ENCODE measurements around the gene YBX1.

The YBX1 gene

DNA sequence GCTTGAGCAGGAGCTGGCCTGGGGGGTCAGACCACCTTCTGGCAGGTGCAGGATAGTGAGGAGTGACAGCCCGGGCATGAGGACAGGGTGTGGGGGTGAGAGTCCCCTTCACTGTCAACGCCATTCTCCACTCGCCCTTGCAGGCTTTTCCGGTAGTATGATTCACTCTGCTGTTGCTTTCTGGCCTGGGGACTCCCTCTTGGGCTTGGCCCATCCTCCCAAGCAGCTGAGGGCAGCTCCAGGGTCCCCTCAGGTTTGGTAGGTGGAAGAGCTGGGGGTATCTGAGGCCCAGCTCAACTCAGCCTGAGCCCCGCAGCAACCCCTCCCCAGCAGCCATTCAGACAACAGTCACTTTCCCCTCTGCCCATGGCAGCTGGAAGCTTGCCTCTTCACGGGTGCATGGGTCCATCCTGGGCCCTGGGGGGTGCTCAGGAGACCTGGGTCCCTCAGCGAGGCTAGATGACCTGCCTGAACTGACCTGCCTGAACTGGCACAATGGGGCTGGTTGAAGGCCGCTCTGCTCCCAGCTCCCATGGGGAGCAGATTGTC lies 56.5 kb downstream of the YBX1 start:
- H3K4me3 ChIP-seq = no peak overlapping the region
- no peak for DNase-seq (ENCODE audit: low spot score)
- no peak overlapping the region for H3K27ac ChIP-seq
- TF ChIP-seq, protein P1, sequence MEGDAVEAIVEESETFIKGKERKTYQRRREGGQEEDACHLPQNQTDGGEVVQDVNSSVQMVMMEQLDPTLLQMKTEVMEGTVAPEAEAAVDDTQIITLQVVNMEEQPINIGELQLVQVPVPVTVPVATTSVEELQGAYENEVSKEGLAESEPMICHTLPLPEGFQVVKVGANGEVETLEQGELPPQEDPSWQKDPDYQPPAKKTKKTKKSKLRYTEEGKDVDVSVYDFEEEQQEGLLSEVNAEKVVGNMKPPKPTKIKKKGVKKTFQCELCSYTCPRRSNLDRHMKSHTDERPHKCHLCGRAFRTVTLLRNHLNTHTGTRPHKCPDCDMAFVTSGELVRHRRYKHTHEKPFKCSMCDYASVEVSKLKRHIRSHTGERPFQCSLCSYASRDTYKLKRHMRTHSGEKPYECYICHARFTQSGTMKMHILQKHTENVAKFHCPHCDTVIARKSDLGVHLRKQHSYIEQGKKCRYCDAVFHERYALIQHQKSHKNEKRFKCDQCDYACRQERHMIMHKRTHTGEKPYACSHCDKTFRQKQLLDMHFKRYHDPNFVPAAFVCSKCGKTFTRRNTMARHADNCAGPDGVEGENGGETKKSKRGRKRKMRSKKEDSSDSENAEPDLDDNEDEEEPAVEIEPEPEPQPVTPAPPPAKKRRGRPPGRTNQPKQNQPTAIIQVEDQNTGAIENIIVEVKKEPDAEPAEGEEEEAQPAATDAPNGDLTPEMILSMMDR (IDR thresholded peaks at IDR 0.05) = no peak

DNA sequence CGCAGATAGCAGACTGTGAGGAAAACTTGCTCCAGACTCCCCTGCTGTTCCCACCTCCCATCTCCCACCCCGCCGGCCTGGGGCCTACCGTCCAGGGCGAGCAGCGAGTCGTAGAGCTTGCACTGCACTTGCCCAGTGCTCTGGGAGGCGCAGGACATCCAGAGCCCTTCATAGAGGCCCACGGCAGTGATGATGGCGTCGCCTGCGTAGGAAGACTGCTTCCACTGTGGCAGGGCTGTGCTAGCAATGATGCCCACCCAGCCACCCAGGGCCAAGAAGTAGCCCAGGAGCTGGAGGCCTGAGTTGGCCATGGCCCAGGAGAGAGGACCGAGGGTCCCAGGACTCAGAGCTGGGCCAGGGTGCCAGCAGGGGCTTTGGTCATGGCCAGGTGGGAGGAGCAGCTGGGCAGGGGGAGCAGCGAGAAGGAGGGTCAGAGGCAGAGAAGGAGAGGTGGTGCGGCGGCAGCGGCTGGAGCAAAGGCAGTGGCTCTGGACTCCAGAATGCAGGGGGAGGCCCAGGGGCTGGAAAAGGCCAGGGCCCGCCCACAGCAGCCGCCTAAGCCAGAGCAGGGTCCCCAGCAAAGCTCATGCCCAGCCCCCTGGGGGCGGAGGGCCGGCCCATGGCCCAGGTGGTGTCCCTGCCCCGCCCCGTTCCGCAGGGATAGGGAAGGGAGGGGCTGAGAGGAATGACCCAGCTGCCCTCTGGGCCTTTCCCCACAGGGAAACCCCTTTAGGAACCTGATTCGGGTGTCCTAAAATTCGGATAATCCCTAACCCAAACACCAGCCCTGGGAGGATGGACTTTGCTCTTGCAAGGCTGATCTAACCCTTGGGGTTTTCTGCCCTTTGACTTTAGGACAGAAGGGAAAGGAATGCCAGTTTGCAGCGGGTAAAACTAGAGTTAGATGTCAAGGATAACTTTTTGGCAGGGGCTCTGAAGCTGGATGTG lies 57.8 kb downstream of the YBX1 start, which contains the start of gene CLDN19:
CLDN19 (minus strand) TSS at position 484 of the 948 bp plus-strand sequence; CDS start at position 311, 173 bp downstream.
- no peak within 1 kb of the TSS for H3K27ac ChIP-seq
- TF ChIP-seq, protein P1 (IDR thresholded peaks at IDR 0.05) = no peak
- DNase-seq (ENCODE audit: low spot score) = no peak
- no peak within 1 kb of the TSS for H3K4me3 ChIP-seq

DNA sequence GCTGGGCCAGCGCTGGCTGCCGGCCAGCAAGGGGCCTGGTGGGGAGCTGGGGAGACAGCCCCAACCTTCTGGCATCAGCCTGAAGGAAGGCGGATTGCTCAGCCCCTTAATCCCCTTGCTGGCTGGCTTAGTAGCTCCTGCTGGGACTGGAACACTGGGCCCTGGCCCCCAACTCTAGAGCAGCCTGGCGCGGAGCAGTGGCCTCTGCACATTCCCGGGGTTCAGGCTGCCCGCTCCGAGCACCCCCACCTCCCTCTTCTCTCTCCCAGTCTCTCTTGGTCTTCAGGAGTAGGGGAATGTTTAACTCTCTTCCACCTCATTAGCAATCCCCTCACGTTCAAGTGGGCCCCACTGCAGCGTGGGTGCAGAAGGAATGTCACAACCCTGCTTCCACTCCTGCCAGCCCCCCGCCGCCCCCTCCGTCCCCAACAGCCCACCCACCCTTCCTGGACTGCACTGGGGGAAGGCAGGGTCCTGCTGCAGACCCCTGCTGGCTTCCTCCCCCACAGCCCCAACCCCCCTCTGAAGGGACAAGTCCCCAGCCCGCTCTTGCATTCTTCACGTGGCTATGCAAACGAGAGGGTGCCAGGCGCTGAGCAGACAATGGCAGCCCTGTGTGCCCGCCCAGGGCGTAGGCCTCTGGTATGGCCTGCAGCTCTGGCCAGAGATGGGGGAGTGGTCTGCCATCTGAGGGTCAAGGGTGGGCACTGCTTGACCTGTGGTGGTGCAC lies 58.8 kb downstream of the YBX1 start:
- Histone ChIP-seq H3K4me3 (no peak overlapping the region), H3K27ac (no peak overlapping the region)
- TF ChIP-seq, protein P1 (IDR thresholded peaks at IDR 0.05) = no peak
- no peak for DNase-seq (ENCODE audit: low spot score)

- TF ChIP-seq, protein P1 (IDR thresholded peaks at IDR 0.05) = no peak
- no peak overlapping the region for H3K4me3 ChIP-seq
- no peak overlapping the region for H3K27ac ChIP-seq
- no peak for DNase-seq (ENCODE audit: low spot score)
Observed at GRCh38 chr1:42741706-42742105, 59.5 kb downstream of the YBX1 start.

GRCh38 chr1:42742141-42742540 lies 59.9 kb downstream of the YBX1 start:
- DNase-seq (ENCODE audit: low spot score) = no peak
- H3K4me3 ChIP-seq = no peak overlapping the region
- no peak overlapping the region for H3K27ac ChIP-seq
- TF ChIP-seq, protein P1 (IDR thresholded peaks at IDR 0.05) = no peak

DNA sequence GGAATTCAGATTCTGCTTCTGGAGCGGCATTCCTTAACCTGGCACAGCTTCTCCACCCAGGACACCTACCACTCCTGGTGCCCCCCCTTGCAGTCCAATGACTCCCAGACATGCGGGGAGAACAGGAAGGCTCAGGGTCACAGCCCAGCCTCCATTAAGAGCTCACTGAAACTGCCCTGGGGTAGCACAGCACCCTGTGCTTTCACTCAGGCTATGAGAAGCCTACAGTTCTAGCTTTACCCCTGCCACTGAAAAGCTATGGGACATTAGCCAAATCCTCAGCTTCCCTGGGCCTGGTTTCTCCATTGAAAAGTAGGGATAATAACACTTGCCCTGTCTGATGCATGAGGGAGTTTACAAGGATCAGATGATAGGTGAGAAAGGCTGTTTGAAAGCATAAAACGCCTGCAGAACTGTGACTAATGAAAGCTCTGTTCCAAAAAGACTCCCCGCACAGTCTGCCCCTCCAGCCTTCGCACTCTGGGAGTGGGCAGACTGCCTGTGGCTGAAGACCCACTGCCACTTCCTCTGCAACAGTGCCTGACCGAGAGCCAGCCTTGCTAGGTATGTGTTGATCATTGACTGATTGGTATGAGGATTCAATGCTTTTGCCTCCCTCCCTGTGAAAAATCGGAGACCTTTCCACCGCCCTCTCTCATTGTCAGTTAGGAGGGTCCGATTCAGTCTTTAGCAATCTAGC lies 60.5 kb downstream of the YBX1 start:
- TF ChIP-seq, protein P1 (IDR thresholded peaks at IDR 0.05) = no peak
- no peak overlapping the region for H3K4me3 ChIP-seq
- no peak for DNase-seq (ENCODE audit: low spot score)
- H3K27ac ChIP-seq = no peak overlapping the region
